SK-N-SH treated with all-trans-retinoic acid at 6 μM for 48 hours (cell line): ENCODE measurements around the gene NMNAT1.

Experiments
- CSDC2 ChIP-seq: fragments of 250-450 bp; sonication (Bioruptor Pico); IDR thresholded peaks from 2 replicates; pipeline ENCODE4 v1.5.0; 2020; ENCODE audit warnings: mild to moderate bottlenecking, moderate library complexity
- ISL1 ChIP-seq: fragments of 250-450 bp; sonication (Bioruptor Pico); IDR thresholded peaks from 2 replicates; pipeline ENCODE4 v2.1.2; 2022; ENCODE audit warnings: mild to moderate bottlenecking, moderate library complexity
- OSR1 ChIP-seq: fragments of 250-450 bp; sonication (Bioruptor Pico); IDR thresholded peaks from 2 replicates; pipeline ENCODE4 v1.8.0; 2022; ENCODE audit warnings: moderate library complexity, mild to moderate bottlenecking, inconsistent platforms

DNA sequence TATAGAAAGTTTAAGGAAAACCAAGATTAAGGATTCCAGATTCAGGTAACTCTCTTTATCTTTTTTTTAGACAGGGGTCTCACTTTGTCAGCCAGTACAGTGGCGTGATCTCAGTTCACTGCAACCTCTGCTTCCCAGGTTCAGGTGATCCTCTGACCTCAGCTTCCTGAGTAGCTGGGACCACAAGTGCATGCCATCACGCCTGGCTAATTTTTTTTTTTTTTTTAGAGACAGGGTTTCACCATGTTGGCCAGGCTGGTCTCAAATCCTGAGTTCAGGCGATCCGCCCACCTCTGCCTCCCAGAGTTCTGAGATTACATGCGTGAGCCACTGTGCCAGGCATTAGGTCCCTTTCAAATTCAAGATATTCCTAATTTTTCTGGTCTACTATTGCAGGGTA, 16.0 kb upstream of the NMNAT1 start:
- TF ChIP-seq OSR1 (CRISPR knock-in tag) (no peak), CSDC2 (no peak), ISL1 (CRISPR knock-in tag) (no peak)
